Endodermal cell (in vitro differentiated cells): ENCODE measurements around the gene NFATC1. TPM values are rescaled to one million over a fixed set of nuclear protein-coding genes. Genes with fewer than 3 reads are reported as not detected.

Experiments
- DNase-seq: peaks from one replicate; pipeline ENCODE4 v3.0.0-alpha.2; 2017
- H3K27ac ChIP-seq: 2 replicates; pipeline ENCODE4 v1.5.1; 2013; ENCODE audit warnings: mild to moderate bottlenecking, low read depth, low read length, moderate library complexity
- H3K27me3 ChIP-seq: 2 replicates; pipeline ENCODE4 v1.6.1; 2013; ENCODE audit warnings: mild to moderate bottlenecking, low read length, moderate library complexity; ENCODE audit not compliant: insufficient read depth, control insufficient read depth, poor library complexity, severe bottlenecking
- H3K36me3 ChIP-seq: 2 replicates; pipeline ENCODE4 v1.7.0; 2013; ENCODE audit warnings: mild to moderate bottlenecking, low read length, moderate library complexity; ENCODE audit not compliant: control insufficient read depth, insufficient read depth
- H3K4me1 ChIP-seq: one replicate; pipeline ENCODE4 v1.7.0; 2013; ENCODE audit warnings: low read length; ENCODE audit not compliant: control insufficient read depth, insufficient read depth
- H3K4me3 ChIP-seq: 2 replicates; pipeline ENCODE4 v1.5.1; 2013; ENCODE audit warnings: mild to moderate bottlenecking, low read length, moderate library complexity
- H3K9ac ChIP-seq: 2 replicates; pipeline ENCODE4 v1.6.1; 2013; ENCODE audit warnings: mild to moderate bottlenecking, low read length, moderate library complexity; ENCODE audit not compliant: poor library complexity, severe bottlenecking; ENCODE audit errors: extremely low read depth
- H3K9me3 ChIP-seq: 2 replicates; pipeline ENCODE4 v1.6.1; 2013; ENCODE audit warnings: mild to moderate bottlenecking, low read length, moderate library complexity; ENCODE audit not compliant: control insufficient read depth
- H3K27ac Mint-ChIP-seq: 2 replicates; pipeline ENCODE4 v1.8.0; 2020; ENCODE audit warnings: mixed read lengths
- H3K27me3 Mint-ChIP-seq: 2 replicates; pipeline ENCODE4 v1.8.0; 2021; ENCODE audit warnings: mild to moderate bottlenecking, mixed read lengths; ENCODE audit not compliant: insufficient read depth
- H3K36me3 Mint-ChIP-seq: 2 replicates; pipeline ENCODE4 v1.8.0; 2020; ENCODE audit warnings: low read depth, mixed read lengths
- H3K4me1 Mint-ChIP-seq: 2 replicates; pipeline ENCODE4 v1.8.0; 2020; ENCODE audit warnings: mixed read lengths
- H3K4me3 Mint-ChIP-seq: 2 replicates; pipeline ENCODE4 v1.8.0; 2020; ENCODE audit warnings: mild to moderate bottlenecking, moderate library complexity, mixed read lengths
- H3K9me3 Mint-ChIP-seq: 2 replicates; pipeline ENCODE4 v1.8.0; 2020; ENCODE audit warnings: mild to moderate bottlenecking, mixed read lengths
- WGBS, 2 experiments: methylation state at CpG; one replicate each; pipeline versions ENCODE4 v1.1.5 to v1.1.7; 2013; ENCODE audit warnings: missing lambda C conversion rate in 2 of 2, mixed read lengths in 1 of 2; ENCODE audit not compliant: insufficient coverage in 1 of 2, insufficient read length in 1 of 2; 5-methylcytosine and 5-hydroxymethylcytosine counted together
- total RNA-seq, 2 donors: library from RNA; stranded (reverse); fragmentation: NEBNext Ultra II Directional in 1 of 2; extraction: Animal tissue kit (Norgen Biotek cat#: 25700) in 1 of 2; gene quantifications; 2 replicates in 1 of 2; 3 replicates in 1 of 2; pipeline ENCODE4 v1.2.1, GENCODE V29; 2021
- TF ChIP-seq, protein P1 (sequence below): fragments of 200-600 bp; sonication (generic); conservative IDR thresholded peaks from 2 replicates; pipeline ENCODE4 v1.5.0; 2021; ENCODE audit warnings: antibody characterized with exemption, mild to moderate bottlenecking

NFATC1 gene
- total RNA-seq, 2 donors from 2014 or later = 23.4 to 32.5 TPM

DNA sequence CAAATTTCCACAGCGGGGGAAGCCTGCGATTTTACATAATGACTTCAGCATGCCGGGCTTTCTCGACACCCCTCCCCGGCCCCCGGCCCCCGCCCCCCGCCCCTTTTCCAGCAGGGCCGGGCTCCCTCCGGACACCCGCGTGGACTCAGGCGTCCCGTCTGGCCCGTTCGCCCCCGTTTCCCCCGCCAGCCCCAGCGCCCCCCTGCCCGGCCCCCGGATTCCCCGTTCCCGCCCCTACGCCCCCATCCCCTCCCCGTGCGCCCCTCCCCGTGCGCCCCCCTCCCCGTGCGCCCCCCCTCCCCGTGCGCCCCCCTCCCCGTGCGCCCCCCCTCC, 456 bp upstream of the NFATC1 start:
- Mint-ChIP-seq H3K27ac (no peak overlapping the region), H3K9me3 (no peaks in the 10 kb centered on the region), H3K27me3 (peaks cover 60% of the 10 kb centered on the region), H3K36me3 (peaks cover 2% of the 10 kb centered on the region), H3K4me3 (peak overlapping the region; percentile 66), H3K4me1 (peaks cover 4% of the 10 kb centered on the region)
- no peak overlapping the region for H3K4me3 ChIP-seq
- no peaks in the 10 kb centered on the region for H3K36me3 ChIP-seq
- no peak for DNase-seq
- TF ChIP-seq, protein P1, sequence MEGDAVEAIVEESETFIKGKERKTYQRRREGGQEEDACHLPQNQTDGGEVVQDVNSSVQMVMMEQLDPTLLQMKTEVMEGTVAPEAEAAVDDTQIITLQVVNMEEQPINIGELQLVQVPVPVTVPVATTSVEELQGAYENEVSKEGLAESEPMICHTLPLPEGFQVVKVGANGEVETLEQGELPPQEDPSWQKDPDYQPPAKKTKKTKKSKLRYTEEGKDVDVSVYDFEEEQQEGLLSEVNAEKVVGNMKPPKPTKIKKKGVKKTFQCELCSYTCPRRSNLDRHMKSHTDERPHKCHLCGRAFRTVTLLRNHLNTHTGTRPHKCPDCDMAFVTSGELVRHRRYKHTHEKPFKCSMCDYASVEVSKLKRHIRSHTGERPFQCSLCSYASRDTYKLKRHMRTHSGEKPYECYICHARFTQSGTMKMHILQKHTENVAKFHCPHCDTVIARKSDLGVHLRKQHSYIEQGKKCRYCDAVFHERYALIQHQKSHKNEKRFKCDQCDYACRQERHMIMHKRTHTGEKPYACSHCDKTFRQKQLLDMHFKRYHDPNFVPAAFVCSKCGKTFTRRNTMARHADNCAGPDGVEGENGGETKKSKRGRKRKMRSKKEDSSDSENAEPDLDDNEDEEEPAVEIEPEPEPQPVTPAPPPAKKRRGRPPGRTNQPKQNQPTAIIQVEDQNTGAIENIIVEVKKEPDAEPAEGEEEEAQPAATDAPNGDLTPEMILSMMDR = no peak
- WGBS, 2 experiments = 4% methylated on average over 10 of the region's 34 CpGs; no CpG with 5 or more reads in 1 of the 2 experiments
- no peak overlapping the region for H3K27ac ChIP-seq
- peaks cover 62% of the 10 kb centered on the region for H3K27me3 ChIP-seq
- no peaks in the 10 kb centered on the region for H3K4me1 ChIP-seq
- H3K9me3 ChIP-seq = no peaks in the 10 kb centered on the region
- H3K9ac ChIP-seq = no peak overlapping the region

DNA sequence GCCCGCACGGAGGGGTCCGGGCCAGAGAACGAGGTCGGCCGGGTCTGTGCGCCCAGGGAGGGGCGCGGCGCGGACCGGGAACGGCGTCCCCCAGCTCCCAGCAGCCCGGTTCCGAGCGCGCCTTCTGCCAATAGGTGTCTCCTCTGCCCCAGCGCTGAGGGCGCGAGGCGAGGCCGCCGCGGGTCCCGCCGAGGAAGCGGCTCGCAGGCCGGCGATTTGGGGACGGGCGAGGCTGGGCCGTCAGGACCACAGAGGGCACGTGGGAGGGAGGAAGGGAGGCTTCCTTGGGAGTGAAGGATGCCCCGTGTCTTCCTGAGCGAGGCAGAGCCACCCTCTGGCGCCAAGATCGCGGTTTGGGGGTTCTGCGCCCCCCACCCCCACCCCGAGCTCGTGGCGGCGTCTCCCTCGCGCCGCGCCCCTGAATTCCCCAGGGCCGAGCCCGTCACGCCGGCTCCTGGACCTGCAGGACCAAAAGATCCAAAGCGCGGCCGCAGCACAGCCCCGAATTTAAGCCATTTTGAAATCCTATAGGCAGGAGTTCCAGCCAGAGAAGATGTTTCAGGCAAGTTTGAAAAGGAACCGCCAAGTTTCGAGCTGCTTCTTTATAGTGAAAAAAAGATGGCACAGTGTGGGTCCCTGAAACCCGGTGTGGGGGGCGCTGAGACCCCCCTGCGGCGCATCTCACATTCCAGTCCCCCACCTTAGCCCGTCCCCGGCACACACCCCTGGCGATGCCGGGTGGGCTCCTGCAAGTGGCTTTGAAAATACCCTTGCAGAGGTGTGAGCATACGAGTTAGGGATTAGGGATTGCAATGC, 909 bp downstream of the NFATC1 start:
- peaks cover 4% of the 10 kb centered on the region for H3K4me1 Mint-ChIP-seq
- Histone ChIP-seq H3K4me1 (no peaks in the 10 kb centered on the region), H3K27ac (no peak overlapping the region), H3K9ac (peak overlapping the region; percentile 20), H3K36me3 (no peaks in the 10 kb centered on the region), H3K27me3 (peaks cover 62% of the 10 kb centered on the region), H3K9me3 (no peaks in the 10 kb centered on the region), H3K4me3 (peak overlapping the region; percentile 76)
- H3K36me3 Mint-ChIP-seq = peaks cover 2% of the 10 kb centered on the region
- DNase-seq = peak; percentile 81
- H3K27me3 Mint-ChIP-seq = peaks cover 51% of the 10 kb centered on the region
- H3K9me3 Mint-ChIP-seq = no peaks in the 10 kb centered on the region
- H3K27ac Mint-ChIP-seq = no peak overlapping the region
- TF ChIP-seq, protein P1 = no peak
- H3K4me3 Mint-ChIP-seq = peak overlapping the region; percentile 66
- WGBS, 2 experiments = 2% methylated on average over 25 to 68 of the region's 68 CpGs

DNA sequence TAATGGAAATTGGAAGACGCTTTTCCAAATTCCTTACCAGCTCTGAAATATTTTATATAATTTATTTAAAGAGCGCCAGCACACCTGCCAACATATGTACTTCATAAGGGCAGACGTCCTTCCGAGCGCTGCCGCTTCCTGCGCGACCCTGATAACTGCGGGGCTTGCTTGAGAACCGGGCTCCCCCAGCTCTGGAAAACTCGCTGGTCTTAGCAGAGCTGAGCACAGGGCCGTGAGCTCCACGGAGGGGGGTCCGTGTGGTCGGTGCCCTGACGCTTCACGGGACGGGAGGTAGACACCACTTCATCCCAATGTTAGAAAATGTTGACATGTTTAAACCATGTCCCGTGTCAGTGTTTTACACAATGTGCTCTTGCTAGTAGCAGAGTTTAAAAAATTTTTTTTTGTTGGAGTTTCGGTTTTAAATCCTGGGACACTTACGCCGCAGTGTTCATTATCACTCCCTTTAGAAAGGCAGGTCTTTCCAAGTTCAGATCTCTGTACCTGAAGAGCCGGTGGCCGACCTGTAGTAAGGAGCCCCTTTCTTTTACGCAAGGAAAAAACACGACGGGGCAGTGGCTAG, 1.6 kb downstream of the NFATC1 start:
- Histone ChIP-seq H3K9me3 (no peaks in the 10 kb centered on the region), H3K27ac (no peak overlapping the region), H3K27me3 (peaks cover 55% of the 10 kb centered on the region), H3K4me1 (no peaks in the 10 kb centered on the region), H3K36me3 (no peaks in the 10 kb centered on the region), H3K9ac (no peak overlapping the region), H3K4me3 (peak overlapping the region; percentile 76)
- Mint-ChIP-seq H3K4me1 (peaks cover 4% of the 10 kb centered on the region), H3K27ac (no peak overlapping the region), H3K36me3 (peaks cover 2% of the 10 kb centered on the region), H3K9me3 (no peaks in the 10 kb centered on the region), H3K4me3 (peak overlapping the region; percentile 66), H3K27me3 (peaks cover 44% of the 10 kb centered on the region)
- 59 to 64% methylated on average over 25 to 26 of the region's 27 CpGs for WGBS, 2 experiments
- TF ChIP-seq, protein P1 = no peak
- no peak for DNase-seq
